Left hindlimb (tissue), 1 donor: Measurements from ENCODE around the gene C4B.
"Not testable (repeated sequence)": the region's sequence is repeated elsewhere in the genome, so short reads cannot be mapped to it uniquely, and the experiment has no call there.

Source experiments
- DNase-seq: peaks from one replicate; pipeline ENCODE4 v3.0.0-alpha.2; 2018

Gene C4B

DNA sequence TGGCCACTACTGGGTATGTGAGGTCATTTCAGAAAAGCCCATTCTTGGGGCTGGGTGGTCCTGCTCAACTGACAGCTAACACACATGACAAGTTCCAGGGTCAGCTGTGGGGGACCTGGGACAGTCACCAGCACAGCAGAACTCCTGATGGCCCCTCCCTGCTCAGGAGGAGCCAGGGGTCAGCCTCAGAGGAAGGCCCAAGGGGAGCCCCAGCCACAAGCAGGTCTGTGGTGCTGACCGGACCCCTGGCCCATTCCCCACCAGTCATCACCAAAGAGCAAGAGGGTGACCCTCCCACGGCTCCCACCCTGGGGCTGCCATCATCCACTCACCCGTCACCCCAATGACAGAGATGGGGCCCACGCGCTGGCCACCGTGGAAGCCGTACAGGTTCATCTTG lies 41.7 kb downstream of the C4B start:
- peak; percentile 2 for DNase-seq

- DNase-seq: peak; percentile 24
Measured at GRCh38 chr6:32057966-32058365, 43.4 kb downstream of the C4B start.

- DNase-seq: peak; percentile 39
Measured at GRCh38 chr6:32058511-32058963, 43.9 kb downstream of the C4B start.

- no peak for DNase-seq
Measured at GRCh38 chr6:32060966-32061655, 46.5 kb downstream of the C4B start.

- no peak for DNase-seq
Measured at GRCh38 chr6:32064706-32065105, 50.1 kb downstream of the C4B start.

- not testable (repeated sequence) for DNase-seq
Measured at GRCh38 chr6:32067521-32067920, 52.9 kb downstream of the C4B start.

DNA sequence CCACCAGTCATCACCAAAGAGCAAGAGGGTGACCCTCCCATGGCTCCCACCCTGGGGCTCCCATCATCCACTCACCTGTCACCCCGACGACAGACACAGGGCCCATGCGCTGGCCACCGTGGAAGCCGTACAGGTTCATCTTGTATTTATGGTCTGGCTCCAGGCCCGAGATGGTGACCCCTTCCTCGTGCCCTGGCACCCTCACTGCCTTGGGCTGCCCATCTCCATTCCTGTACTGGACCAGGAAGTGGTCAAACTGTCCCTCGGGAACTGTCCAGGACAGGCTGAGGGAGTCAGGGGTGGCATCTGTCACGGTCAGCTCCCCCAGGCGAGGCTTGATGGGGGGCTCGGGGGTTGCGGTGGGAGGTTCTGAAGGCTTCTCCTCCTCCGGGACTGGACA lies 53.7 kb downstream of the C4B start:
- DNase-seq: not testable (repeated sequence)

DNA sequence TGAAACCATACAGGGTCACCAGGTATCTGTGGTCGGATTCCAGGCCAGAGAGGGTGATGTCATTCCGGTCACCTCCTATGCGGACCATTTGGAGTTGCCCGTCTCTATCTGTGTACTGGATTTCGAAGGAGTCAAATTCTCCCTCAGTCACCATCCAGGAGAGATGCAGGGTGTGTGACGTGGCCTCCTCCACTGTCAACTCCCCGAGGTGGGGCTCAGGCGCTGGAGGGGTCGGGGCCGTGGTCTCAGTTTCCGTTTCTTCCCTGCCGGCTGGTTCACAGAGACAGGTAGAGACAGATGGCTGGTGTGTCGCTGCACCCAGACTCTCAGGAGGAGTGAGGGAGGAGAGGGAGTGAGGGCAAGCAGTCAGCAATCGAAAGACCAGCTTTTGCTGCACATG lies 54.3 kb downstream of the C4B start:
- no peak for DNase-seq

GRCh38 chr6:32069460-32069859 lies 54.9 kb downstream of the C4B start:
- DNase-seq: peak; percentile 6

DNA sequence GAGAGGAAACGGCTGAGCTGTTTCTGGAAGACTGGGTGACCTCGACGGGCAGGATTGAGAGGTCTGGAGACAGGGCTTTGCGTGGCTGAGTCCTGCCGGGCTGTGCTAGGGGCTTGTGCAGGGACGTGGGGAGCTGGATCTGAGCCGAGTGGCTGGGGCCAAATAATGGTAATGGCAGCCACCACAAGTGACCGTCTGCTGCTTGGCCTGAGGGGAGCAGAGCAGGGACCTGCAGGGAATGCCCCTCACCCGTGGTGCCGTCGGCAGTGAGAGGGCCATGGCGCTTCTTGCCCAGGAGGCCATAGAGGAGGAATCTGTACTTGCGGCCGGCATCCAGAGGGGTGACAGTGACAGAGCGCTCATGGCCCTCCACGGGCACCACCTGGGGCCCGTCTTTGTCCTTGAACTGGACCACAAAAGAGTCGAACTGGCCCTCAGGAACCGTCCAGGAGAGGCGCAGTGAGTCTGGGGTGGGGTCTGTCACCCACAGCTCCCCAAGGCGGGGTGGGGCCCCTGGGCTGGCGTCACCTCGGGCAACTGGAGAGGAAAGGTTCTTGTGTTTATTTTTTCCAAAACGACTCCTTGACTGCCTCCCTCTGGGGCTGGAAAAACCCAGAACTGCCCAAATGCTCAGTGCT lies 55.4 kb downstream of the C4B start:
- peak; percentile 7 for DNase-seq

DNA sequence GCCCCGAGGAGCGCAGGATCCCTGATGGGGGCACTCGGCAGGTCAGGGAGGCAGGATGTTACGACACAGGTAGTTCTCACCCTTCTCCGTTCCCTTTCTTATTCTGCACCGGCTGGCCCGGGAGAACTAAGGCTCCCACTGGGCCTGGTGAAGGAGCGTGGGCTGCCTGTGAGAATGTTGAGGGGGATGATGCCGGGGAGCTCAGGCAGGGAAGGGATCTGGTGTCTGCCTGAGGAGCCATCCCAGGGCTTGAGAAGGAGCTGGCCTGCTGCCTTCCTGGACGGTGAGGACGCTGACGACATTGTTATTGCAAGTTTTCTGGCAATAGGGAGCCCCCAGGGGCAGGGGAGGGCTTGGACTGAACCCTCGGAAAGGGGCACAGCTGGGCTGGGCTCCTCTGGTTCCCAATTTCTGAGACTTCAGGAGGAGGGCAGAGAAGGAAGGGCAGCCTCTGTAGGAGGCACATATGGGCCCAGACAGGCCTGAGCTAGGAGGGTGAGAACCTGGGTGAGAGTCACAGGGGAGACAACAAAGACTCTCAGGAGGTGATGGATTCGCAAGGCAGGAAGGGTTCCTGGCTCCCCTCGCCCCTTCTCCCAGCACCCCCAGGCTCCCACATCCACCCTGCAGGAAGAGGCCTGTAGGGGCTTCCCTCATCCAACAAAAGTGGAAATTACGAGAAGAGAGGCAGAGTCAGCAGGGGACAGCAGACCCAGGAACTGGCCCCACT lies 56.4 kb downstream of the C4B start:
- DNase-seq: peak; percentile 84

GRCh38 chr6:32073101-32073500 lies 58.5 kb downstream of the C4B start:
- DNase-seq: peak; percentile 59

DNA sequence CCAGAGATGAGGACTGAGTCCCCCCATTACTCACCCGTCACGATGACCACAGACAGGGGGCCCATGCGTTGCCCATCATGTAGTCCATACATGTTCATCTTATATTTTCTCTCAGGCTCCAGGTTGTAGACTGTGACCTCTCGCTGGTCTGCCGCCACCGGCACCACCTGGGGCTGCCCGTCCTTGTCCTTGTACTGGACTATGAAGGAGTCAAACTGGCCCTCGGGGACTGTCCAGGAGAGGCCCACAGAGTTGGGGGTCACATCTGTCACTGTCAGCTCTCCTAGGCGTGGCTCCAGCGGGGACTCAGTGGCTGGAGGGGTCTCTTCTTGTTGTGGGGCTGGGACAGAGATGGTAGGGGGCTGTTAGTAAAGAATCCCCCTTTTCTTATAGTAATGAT lies 59.0 kb downstream of the C4B start:
- no peak for DNase-seq

- DNase-seq: peak; percentile 37
Measured at GRCh38 chr6:32074996-32075532, 60.5 kb downstream of the C4B start.

DNA sequence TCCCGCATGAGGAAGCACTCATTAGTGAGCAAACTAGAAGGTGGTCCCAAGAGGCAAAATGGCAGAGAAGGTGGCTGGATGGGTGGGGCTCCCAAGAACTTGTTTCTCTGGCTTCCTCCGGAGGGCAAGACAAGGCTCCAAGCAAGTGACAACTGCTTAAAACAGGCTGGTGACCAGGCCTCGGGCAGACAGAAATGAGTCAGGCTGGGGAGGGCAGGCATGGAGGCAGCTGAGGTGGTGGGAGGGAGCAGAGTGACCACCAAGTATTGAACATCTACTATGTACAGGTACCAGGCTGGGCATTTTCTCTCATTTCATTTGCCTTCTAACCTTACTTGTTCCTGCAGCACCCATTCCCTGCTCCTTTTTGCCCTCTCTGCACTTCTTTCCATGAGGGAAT lies 61.2 kb downstream of the C4B start:
- DNase-seq: peak; percentile 28

- DNase-seq: peak; percentile 74
Measured at GRCh38 chr6:32076321-32076809, 61.8 kb downstream of the C4B start.

DNA sequence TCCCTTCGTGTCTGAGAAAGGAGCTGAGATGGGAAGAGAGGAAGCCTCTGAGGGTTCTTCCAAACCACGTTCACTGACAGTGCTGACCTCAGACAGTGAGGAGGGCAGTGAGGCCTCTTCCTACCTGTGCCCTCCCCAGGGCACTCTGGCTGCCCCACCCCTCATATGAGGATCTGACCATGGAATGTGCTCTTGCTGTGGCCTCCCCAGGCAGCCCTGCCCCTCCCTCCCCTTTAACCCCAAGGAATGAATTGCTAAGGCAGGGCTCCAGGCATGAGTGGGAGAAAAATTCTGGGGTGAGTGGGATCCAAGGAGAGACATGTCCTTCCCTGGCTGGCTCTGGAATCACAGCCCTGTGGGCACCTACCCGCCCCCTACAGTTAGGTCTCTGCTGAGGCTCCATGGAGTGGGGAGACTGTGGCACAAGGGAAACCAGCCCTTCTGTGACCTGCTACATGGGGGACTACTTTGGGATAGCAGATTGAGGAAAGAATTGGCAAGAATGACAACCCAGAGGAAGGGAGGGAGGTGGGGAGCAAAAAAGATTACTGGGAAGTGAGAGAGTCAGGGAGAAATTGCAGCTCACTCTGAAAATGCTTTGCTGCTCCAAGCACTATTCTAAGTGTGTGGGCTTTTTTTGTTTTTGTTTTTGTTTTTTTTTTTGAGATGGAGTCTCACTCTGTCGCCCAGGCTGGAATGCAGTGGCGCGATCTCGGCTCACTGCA lies 65.1 kb downstream of the C4B start:
- DNase-seq: peak; percentile 30

DNA sequence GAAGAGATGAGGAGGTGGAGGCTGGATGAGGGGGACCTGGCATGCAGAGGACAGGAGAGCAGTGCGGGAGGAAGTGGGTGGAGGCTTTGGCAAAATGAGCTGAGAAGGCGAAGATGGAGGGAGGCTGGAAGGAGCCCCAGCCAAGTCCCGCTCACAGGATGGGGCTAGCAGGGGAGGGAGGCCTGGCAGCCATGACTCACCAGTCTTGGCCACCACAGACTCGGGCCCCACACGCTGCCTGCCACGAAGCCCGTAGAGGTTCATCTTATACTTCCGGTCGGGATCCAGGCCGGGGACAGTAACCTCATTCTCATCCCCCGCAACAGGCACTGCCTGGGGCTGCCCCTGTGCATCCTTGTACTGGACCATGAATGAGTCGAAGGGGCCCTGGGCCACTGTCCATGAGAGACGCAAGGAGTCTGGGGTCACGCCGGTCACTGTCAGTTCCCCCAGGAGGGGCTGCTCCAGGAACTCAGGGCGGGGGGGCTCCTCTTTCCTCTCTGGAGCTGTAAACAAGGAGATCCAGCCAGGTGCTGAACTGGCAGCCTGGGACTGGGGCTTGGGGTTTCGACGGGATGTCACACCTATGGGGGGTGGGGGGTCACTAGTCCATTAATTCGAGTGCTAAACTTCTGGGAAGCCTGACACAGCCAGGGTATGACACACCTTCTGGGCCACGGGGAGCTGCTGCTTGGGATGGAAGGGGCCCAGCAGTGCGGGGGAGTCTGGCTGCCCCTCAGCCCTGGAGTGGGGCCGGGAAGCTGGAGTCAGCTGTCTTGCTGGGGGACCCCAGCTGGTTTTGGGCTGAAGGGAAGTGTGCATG lies 66.8 kb downstream of the C4B start:
- peak; percentile 87 for DNase-seq

DNA sequence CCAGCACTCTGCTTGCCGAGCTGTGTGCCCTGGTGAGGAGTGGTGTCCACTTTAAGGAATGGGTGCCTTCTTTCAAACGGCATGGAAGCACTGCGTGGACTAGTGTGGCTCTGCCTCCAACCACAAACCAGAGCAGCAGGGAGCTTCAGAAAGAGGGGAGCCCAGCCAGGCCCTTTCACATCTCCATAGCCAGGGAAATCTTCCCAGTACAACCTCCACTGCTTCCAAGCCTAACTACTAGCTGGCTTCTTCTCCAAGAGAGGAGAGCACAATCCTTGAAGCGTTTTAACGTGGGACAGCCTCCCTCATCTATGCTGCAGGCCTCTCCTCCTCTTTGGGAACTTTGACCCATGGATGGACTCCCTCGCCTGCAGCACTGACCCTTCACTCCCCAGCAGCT lies 67.9 kb downstream of the C4B start:
- peak; percentile 72 for DNase-seq

DNA sequence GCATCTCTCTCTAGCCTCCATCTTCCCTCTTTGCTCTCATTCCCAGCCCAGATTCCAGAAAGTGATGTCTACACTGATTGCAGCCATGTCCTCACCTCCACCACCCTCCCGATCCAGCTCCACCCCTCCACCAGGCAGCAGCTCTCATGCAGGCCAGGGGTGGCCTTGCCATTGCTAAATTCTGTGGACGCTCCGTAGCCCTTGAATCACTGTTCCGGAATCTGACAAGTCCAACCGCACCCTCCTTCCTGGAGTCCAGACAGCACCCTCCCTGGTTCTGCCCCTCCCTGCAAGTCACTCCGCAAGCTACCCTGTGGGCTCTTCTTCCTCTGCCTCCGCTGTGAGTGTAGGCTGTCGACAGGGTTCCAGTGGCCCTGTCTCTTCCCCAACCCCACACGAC lies 68.3 kb downstream of the C4B start:
- DNase-seq: no peak

GRCh38 chr6:32083812-32084768 lies 69.5 kb downstream of the C4B start:
- peak; percentile 25 for DNase-seq
